H1 (cell line): ENCODE results near the gene NEDD4L. TPM values are rescaled to one million over a fixed set of nuclear protein-coding genes. Genes with fewer than 3 reads are reported as not detected.

Source experiments
- CTCF ChIA-PET: fragments of 300-600 bp; sonication (Branson Sonifier 250); formaldehyde crosslinking; loops from one replicate; lab custom pipeline; 2021; ENCODE audit not compliant: partially characterized antibody; lab: Charles Lee
- POLR2A ChIA-PET: fragments of 300-600 bp; sonication (Branson Sonifier 250); formaldehyde crosslinking; loops from one replicate; lab custom pipeline; 2021; ENCODE audit warnings: inconsistent platforms; ENCODE audit not compliant: partially characterized antibody; lab: Charles Lee
- DNase-seq, 2 experiments: peaks; one replicate each; pipeline versions ENCODE4 v3.0.0 to v3.0.0-alpha.2; 2010 to 2022; ENCODE audit warnings: low spot score in 2 of 2, low read depth in 1 of 2, mixed read lengths in 1 of 2
- FAIRE-seq: peaks from 2 replicates; lab custom pipeline; 2011; peaks lifted over from hg19 to GRCh38; lab: Jason Lieb, UNC
- H2AFZ ChIP-seq: 2 replicates; pipeline ENCODE4 v1.8.1; 2012; ENCODE audit warnings: low read length, inconsistent platforms
- H2AK5ac ChIP-seq: 2 replicates; pipeline ENCODE4 v1.6.1; 2013; ENCODE audit warnings: low read depth, low read length
- H2BK120ac ChIP-seq: replicated peaks from 2 replicates; pipeline ENCODE3; 2013; ENCODE audit warnings: low read depth, low read length, inconsistent platforms
- H2BK12ac ChIP-seq: 2 replicates; pipeline ENCODE4 v1.6.1; 2013; ENCODE audit warnings: low read depth, low read length
- H2BK15ac ChIP-seq: 2 replicates; pipeline ENCODE4 v1.6.1; 2013; ENCODE audit warnings: low read length
- H2BK20ac ChIP-seq: 2 replicates; pipeline ENCODE4 v1.6.1; 2013; ENCODE audit warnings: low read length
- H2BK5ac ChIP-seq: 2 replicates; pipeline ENCODE4 v1.6.1; 2013; ENCODE audit warnings: low read depth, low read length
- H3K14ac ChIP-seq: 2 replicates; pipeline ENCODE4 v1.6.1; 2013; ENCODE audit warnings: inconsistent platforms; ENCODE audit not compliant: insufficient read length
- H3K18ac ChIP-seq: 2 replicates; pipeline ENCODE4 v1.6.1; 2013; ENCODE audit warnings: low read length; ENCODE audit errors: extremely low read depth
- H3K23ac ChIP-seq: 2 replicates; pipeline ENCODE4 v1.6.1; 2013; ENCODE audit warnings: inconsistent platforms; ENCODE audit not compliant: insufficient read length
- H3K23me2 ChIP-seq: 2 replicates; pipeline ENCODE4 v1.6.1; 2013; ENCODE audit warnings: low read depth, low read length
- H3K27ac ChIP-seq: 2 replicates; pipeline ENCODE4 v1.6.1; 2011; ENCODE audit warnings: low read depth, low read length, inconsistent platforms
- H3K27me3 ChIP-seq, 4 experiments: replicated peaks in 1 of 4; 1 replicate in 1 of 4; 2 replicates in 3 of 4; pipeline versions ENCODE4 v1.6.1 to v1.8.1; 2011 to 2013; ENCODE audit warnings: low read length in 3 of 4, mild to moderate bottlenecking in 3 of 4, inconsistent platforms in 2 of 4, mixed read lengths in 2 of 4, moderate library complexity in 1 of 4; ENCODE audit not compliant: control insufficient read depth in 3 of 4, insufficient read depth in 3 of 4; ENCODE audit errors: extremely low read depth in 1 of 4
- H3K36me3 ChIP-seq, 4 experiments: 2 replicates each; pipeline versions ENCODE4 v1.6.1 to v1.8.1; 2011 to 2013; ENCODE audit warnings: mild to moderate bottlenecking in 4 of 4, low read length in 3 of 4, moderate library complexity in 2 of 4, control low read depth in 1 of 4, inconsistent platforms in 1 of 4; ENCODE audit not compliant: insufficient read depth in 4 of 4, control insufficient read depth in 2 of 4
- H3K4ac ChIP-seq: replicated peaks from 2 replicates; pipeline ENCODE3; 2013; ENCODE audit warnings: low read length, low read depth, mixed read lengths, inconsistent platforms; ENCODE audit not compliant: insufficient read length
- H3K4me1 ChIP-seq, 4 experiments: replicated peaks in 1 of 4; 1 replicate in 1 of 4; 2 replicates in 3 of 4; pipeline versions ENCODE4 v1.6.1 to v1.8.1; 2011 to 2013; ENCODE audit warnings: low read length in 3 of 4, inconsistent platforms in 2 of 4, mixed read lengths in 1 of 4; ENCODE audit not compliant: insufficient read depth in 4 of 4, control insufficient read depth in 3 of 4
- H3K4me2 ChIP-seq, 2 experiments: 2 replicates each; pipeline versions ENCODE4 v1.6.1 to v1.8.1; 2011 to 2013; ENCODE audit warnings: low read depth in 2 of 2, low read length in 2 of 2, control low read depth in 1 of 2, inconsistent platforms in 1 of 2, mild to moderate bottlenecking in 1 of 2; ENCODE audit not compliant: insufficient read depth in 1 of 2
- H3K4me3 ChIP-seq, 4 experiments: fragments of 200-600, 300-600 bp in 1 of 4; sonication (generic), shearing (Covaris generic), sonication (Bioruptor Twin) in 1 of 4; 2 replicates each; pipeline versions ENCODE4 v1.5.1 to v1.8.1; 2011 to 2016; ENCODE audit warnings: low read length in 4 of 4, low read depth in 3 of 4, control low read depth in 2 of 4, inconsistent platforms in 2 of 4, mild to moderate bottlenecking in 2 of 4, mixed read lengths in 1 of 4, moderate library complexity in 1 of 4; ENCODE audit not compliant: insufficient read depth in 2 of 4; ENCODE audit errors: extremely low read depth in 1 of 4
- H3K56ac ChIP-seq: replicated peaks from 2 replicates; pipeline ENCODE3; 2013; ENCODE audit warnings: low read depth, mild to moderate bottlenecking, mixed read lengths, low read length, inconsistent platforms; ENCODE audit not compliant: insufficient read length
- H3K79me1 ChIP-seq: 2 replicates; pipeline ENCODE4 v1.6.1; 2013; ENCODE audit warnings: low read depth, low read length, control low read depth
- H3K79me2 ChIP-seq, 2 experiments: 2 replicates each; pipeline versions ENCODE4 v1.6.1 to v1.8.1; 2012 to 2013; ENCODE audit warnings: low read length in 2 of 2, mild to moderate bottlenecking in 2 of 2, inconsistent platforms in 1 of 2; ENCODE audit not compliant: insufficient read depth in 2 of 2, control insufficient read depth in 1 of 2
- H3K9ac ChIP-seq, 4 experiments: replicated peaks in 1 of 4; 1 replicate in 1 of 4; 2 replicates in 3 of 4; pipeline versions ENCODE4 v1.6.1 to v1.8.1; 2011 to 2013; ENCODE audit warnings: low read depth in 3 of 4, low read length in 3 of 4, control low read depth in 2 of 4, mild to moderate bottlenecking in 2 of 4, moderate library complexity in 2 of 4, inconsistent platforms in 1 of 4; ENCODE audit errors: extremely low read depth in 1 of 4
- H3K9me3 ChIP-seq, 2 experiments: 2 replicates each; pipeline versions ENCODE4 v1.6.1 to v1.8.1; 2012 to 2013; ENCODE audit warnings: mild to moderate bottlenecking in 2 of 2, moderate library complexity in 2 of 2, control low read depth in 1 of 2, inconsistent platforms in 1 of 2, low read depth in 1 of 2, low read length in 1 of 2, mixed read lengths in 1 of 2; ENCODE audit not compliant: insufficient read depth in 2 of 2
- H4K20me1 ChIP-seq, 2 experiments: replicated peaks in 1 of 2; 2 replicates each; pipeline versions ENCODE3 to v1.8.1; 2011 to 2013; ENCODE audit warnings: inconsistent platforms in 2 of 2, low read length in 2 of 2, mild to moderate bottlenecking in 1 of 2; ENCODE audit not compliant: insufficient read depth in 2 of 2, control insufficient read depth in 1 of 2
- H4K5ac ChIP-seq: 2 replicates; pipeline ENCODE4 v1.6.1; 2013; ENCODE audit warnings: low read length, low read depth, mixed read lengths, inconsistent platforms; ENCODE audit not compliant: insufficient read length
- H4K8ac ChIP-seq: 2 replicates; pipeline ENCODE4 v1.8.0; 2013; ENCODE audit warnings: mild to moderate bottlenecking, moderate library complexity, low read length, inconsistent platforms; ENCODE audit not compliant: insufficient read depth; ENCODE audit errors: extremely low read depth
- H4K91ac ChIP-seq: replicated peaks from 2 replicates; pipeline ENCODE3; 2013; ENCODE audit warnings: low read length, mixed read lengths, inconsistent platforms; ENCODE audit not compliant: insufficient read length
- CEBPB ChIP-seq: IDR thresholded peaks from 2 replicates; pipeline ENCODE4 v1.6.1; 2012; ENCODE audit warnings: low read depth, low read length
- CHD2 ChIP-seq: IDR thresholded peaks from 2 replicates; pipeline ENCODE4 v1.6.1; 2012; ENCODE audit warnings: low read length, improper control_type of control experiment
- E2F6 ChIP-seq: IDR thresholded peaks from 2 replicates; pipeline ENCODE4 v1.6.1; 2012; ENCODE audit warnings: inconsistent platforms
- EZH2 ChIP-seq: fragments of 200-600 bp; sonication (generic); IDR thresholded peaks from 2 replicates; pipeline ENCODE4 v1.7.1; 2012; ENCODE audit warnings: low read depth, mild to moderate bottlenecking, moderate library complexity, low read length, inconsistent platforms; ENCODE audit not compliant: severe bottlenecking
- PHF8 ChIP-seq: fragments of 200-600 bp; sonication (generic); conservative IDR thresholded peaks from 2 replicates; pipeline ENCODE4 v1.7.1; 2012; ENCODE audit warnings: low read depth, mild to moderate bottlenecking, inconsistent platforms, low read length, moderate library complexity
- POLR2AphosphoS5 ChIP-seq: IDR thresholded peaks from 2 replicates; pipeline ENCODE4 v1.6.1; 2011; ENCODE audit warnings: low read depth, low read length
- POU5F1 ChIP-seq: IDR thresholded peaks from 2 replicates; pipeline ENCODE4 v1.6.1; 2011; ENCODE audit warnings: low read depth, mild to moderate bottlenecking, low read length, moderate library complexity
- RFX5 ChIP-seq: IDR thresholded peaks from 2 replicates; pipeline ENCODE4 v1.6.1; 2011; ENCODE audit warnings: low read depth, low read length, improper control_type of control experiment, borderline replicate concordance
- SRF ChIP-seq: IDR thresholded peaks from 2 replicates; pipeline ENCODE4 v1.6.1; 2011; ENCODE audit warnings: mild to moderate bottlenecking, low read depth, low read length, moderate library complexity
- USF2 ChIP-seq: IDR thresholded peaks from 2 replicates; pipeline ENCODE4 v1.6.1; 2011; ENCODE audit warnings: low read length, improper control_type of control experiment
- WGBS, 2 experiments: shearing (Covaris generic) in 1 of 2; methylation state at CpG; one replicate each; pipeline versions ENCODE4 v1.1.6 to v1.1.7; 2013 to 2015; ENCODE audit warnings: low lambda C conversion rate in 2 of 2, mixed read lengths in 2 of 2, inconsistent platforms in 1 of 2, low coverage in 1 of 2, missing lambda C conversion rate in 1 of 2; ENCODE audit not compliant: insufficient replicate concordance in 2 of 2, insufficient coverage in 1 of 2, insufficient read length in 1 of 2; ENCODE audit errors: extremely low coverage in 1 of 2, missing lambda C conversion rate in 1 of 2; 5-methylcytosine and 5-hydroxymethylcytosine counted together
- polyA plus RNA-seq, 7 experiments: library from polyadenylated mRNA; depleted of rRNA in 3 of 7; stranded (reverse) in 5 of 7; unstranded in 2 of 7; fragments of >200 nt in 5 of 7; fragments of 200-250 nt in 2 of 7; gene quantifications; 1 replicate in 5 of 7; 2 replicates in 1 of 7; 4 replicates in 1 of 7; pipeline versions ENCODE4 v1.2.1 to v1.2.3, GENCODE V29; 2011 to 2013; ENCODE audit warnings: missing spikeins in 2 of 7, mixed read lengths in 2 of 7
- total RNA-seq: library from RNA; stranded (reverse); fragmentation: NEBNext Ultra II Directional; extraction: Animal tissue kit (Norgen Biotek cat#: 25700); gene quantifications from 2 replicates; pipeline ENCODE4 v1.2.1, GENCODE V29; 2021

The NEDD4L gene
- total and polyA plus RNA-seq, 2 of the 8 experiments (the other 6 are each of a cell fraction or from before 2014, with no cell fraction given): 37.3 to 69.8 TPM

- no peak overlapping the region for H4K91ac ChIP-seq
- peaks cover 10 to 35% (median 22%) of the 10 kb centered on the region in 4 experiments for H3K4me1 ChIP-seq
- H3K9me3 ChIP-seq: no peaks in the 10 kb centered on the region
- H2BK12ac ChIP-seq: 0 out of 2 replicates have a peak overlapping the region, but pooled peaks have one; percentile 35
- H4K5ac ChIP-seq: no peak overlapping the region
- H2AK5ac ChIP-seq: no peak overlapping the region
- H3K4me3 ChIP-seq: no peak overlapping the region
- no peak overlapping the region for H3K18ac ChIP-seq
- H3K79me1 ChIP-seq: peaks cover 3% of the 10 kb centered on the region; the same call in 1 of the 2 replicates
- peaks cover 0 to 52% of the 10 kb centered on the region in 2 experiments; a peak in 2 of 4 replicates for H3K79me2 ChIP-seq
- no peak overlapping the region for H3K4ac ChIP-seq
- H2BK20ac ChIP-seq: no peak overlapping the region
- no peaks in the 10 kb centered on the region for H3K23me2 ChIP-seq
- H3K27me3 ChIP-seq: no peaks in the 10 kb centered on the region
- H4K8ac ChIP-seq: peak overlapping the region; percentile 80
- H2BK15ac ChIP-seq: no peak overlapping the region; the same call in 1 of the 2 replicates
- no peak overlapping the region for H3K9ac ChIP-seq
- H3K23ac ChIP-seq: no peak overlapping the region
- ChIA-PET POLR2A (interaction anchor here (0.5 to 0.6 kb wide), 2 partner anchors 49 to 93 kb away, joined by 3 read pairs; no protein-coding TSS in a partner anchor), CTCF (interaction anchor here (0.9 to 1.4 kb wide), 4 partner anchors 28 to 311 kb away, joined by 3 to 4 read pairs (median 3); no protein-coding TSS in a partner anchor)
- peaks cover 0 to 2% of the 10 kb centered on the region in 2 experiments for H4K20me1 ChIP-seq
- H3K56ac ChIP-seq: no peak overlapping the region
- no peak overlapping the region for H3K14ac ChIP-seq
- H3K27ac ChIP-seq: no peak overlapping the region
- 92% methylated on average over 39 of the region's 39 CpGs; no CpG with 5 or more reads in 1 of the 2 experiments for WGBS, 2 experiments
- H2AFZ ChIP-seq: no peak overlapping the region
- H3K36me3 ChIP-seq: peaks cover 0 to 11% (median 4%) of the 10 kb centered on the region in 4 experiments; a peak in 2 of 8 replicates
- DNase-seq: no peak
- FAIRE-seq: no peak
- H2BK5ac ChIP-seq: no peak overlapping the region
- H3K4me2 ChIP-seq: peak overlapping the region in 1 of 2 experiments; percentile 7; a peak in 1 of 4 replicates
- no peak overlapping the region for H2BK120ac ChIP-seq
- TF ChIP-seq POU5F1 (no peak), PHF8 (no peak), SRF (no peak), CHD2 (no peak), EZH2 (no peak), POLR2AphosphoS5 (no peak), RFX5 (no peak), CEBPB (no peak), USF2 (no peak), E2F6 (no peak)
Observed at GRCh38 chr18:58256316-58257080, 212.5 kb downstream of the NEDD4L start.
